HEK293T (cell line): ENCODE data around the gene COL19A1.

Source experiments
- FOXA1 ChIP-seq: fragments of 450-650 bp; IDR thresholded peaks from 2 replicates; pipeline ENCODE4 v1.6.1; 2016; ENCODE audit warnings: mild to moderate bottlenecking
- FOXK2 ChIP-seq: fragments of 450-650 bp; IDR thresholded peaks from 2 replicates; pipeline ENCODE4 v1.6.1; 2016; ENCODE audit warnings: mild to moderate bottlenecking
- FOXM1 ChIP-seq: fragments of 450-650 bp; IDR thresholded peaks from 2 replicates; pipeline ENCODE4 v1.6.1; 2017; ENCODE audit warnings: mild to moderate bottlenecking, borderline replicate concordance
- LEF1 ChIP-seq: fragments of 450-650 bp; IDR thresholded peaks from 2 replicates; pipeline ENCODE4 v1.6.1; 2017; ENCODE audit warnings: mild to moderate bottlenecking, borderline replicate concordance
- SP1 ChIP-seq: fragments of 450-650 bp; IDR thresholded peaks from 2 replicates; pipeline ENCODE4 v1.6.1; 2017
- SUZ12 ChIP-seq: fragments of 450-650 bp; IDR thresholded peaks from 2 replicates; pipeline ENCODE4 v1.6.1; 2016; ENCODE audit warnings: mild to moderate bottlenecking
- TARDBP ChIP-seq: fragments of 450-650 bp; IDR thresholded peaks from 2 replicates; pipeline ENCODE4 v1.6.1; 2016

DNA sequence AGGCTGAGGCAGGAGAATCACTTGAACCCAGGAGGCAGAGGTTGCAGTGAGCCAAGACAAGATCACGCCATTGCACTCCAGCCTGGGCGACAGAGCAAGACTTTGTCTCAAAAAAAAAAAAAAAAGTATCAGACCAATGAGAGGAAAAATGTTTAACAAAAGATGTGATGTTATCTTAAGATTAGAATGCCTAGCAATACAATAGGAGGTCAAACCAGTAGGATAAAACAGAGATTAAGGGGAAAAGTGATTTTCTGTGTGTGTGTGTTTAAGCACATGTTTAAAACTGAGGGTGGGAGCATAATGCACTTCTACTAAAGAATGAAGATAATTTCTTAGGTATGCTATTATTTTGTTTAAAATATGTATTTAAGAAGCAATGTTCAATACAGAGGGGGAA lies 17.9 kb downstream of the COL19A1 start:
- TF ChIP-seq TARDBP (no peak), SP1 (no peak), LEF1 (no peak), SUZ12 (no peak), FOXA1 (no peak), FOXK2 (no peak), FOXM1 (no peak)
